Gastroesophageal sphincter (tissue), 4 donors: ENCODE results near the gene MOK. TPM values are rescaled to one million over a fixed set of nuclear protein-coding genes. Genes with fewer than 3 reads are reported as not detected.

Experiments used
- ATAC-seq: fragments of 150-250 bp; one replicate; pipeline ENCODE4 v1.9.1; 2016; ENCODE audit warnings: mild to moderate bottlenecking, moderate library complexity
- H3K27ac ChIP-seq, 4 donors: fragments of 200-600 bp; sonication (generic) in 3 of 4; 1 replicate in 3 of 4; 2 replicates in 1 of 4; pipeline ENCODE4 v1.5.1; 2016 to 2019
- H3K27me3 ChIP-seq: fragments of 200-600 bp; sonication (generic); one replicate; pipeline ENCODE4 v1.5.1; 2019
- H3K36me3 ChIP-seq, 2 donors: fragments of 200-600 bp; sonication (generic); one replicate each; pipeline ENCODE4 v1.5.1; 2019; ENCODE audit warnings: control low read depth in 1 of 2
- H3K4me1 ChIP-seq, 3 donors: fragments of 200-600 bp; sonication (generic); 1 replicate in 2 of 3; 2 replicates in 1 of 3; pipeline ENCODE4 v1.5.1; 2016 to 2019; ENCODE audit warnings: control low read depth in 2 of 3
- H3K4me3 ChIP-seq, 2 donors: fragments of 200-600 bp; sonication (generic); one replicate each; pipeline ENCODE4 v1.5.1; 2019; ENCODE audit warnings: mild to moderate bottlenecking in 1 of 2, moderate library complexity in 1 of 2
- H3K9me3 ChIP-seq, 3 donors: fragments of 200-600 bp; sonication (generic); one replicate each; pipeline ENCODE4 v1.5.1; 2017 to 2019; ENCODE audit warnings: control low read depth in 2 of 3
- CTCF ChIP-seq, 4 experiments: fragments of 200-600 bp in 2 of 4; fragments of 450-650 bp in 2 of 4; sonication (generic) in 1 of 4; IDR thresholded peaks; one replicate each; pipeline ENCODE4 v1.5.1; 2017 to 2019; ENCODE audit warnings: antibody characterized with exemption in 4 of 4, mild to moderate bottlenecking in 2 of 4, moderate library complexity in 2 of 4
- EP300 ChIP-seq: sonication (generic); formaldehyde crosslinking; IDR thresholded peaks from one replicate; pipeline ENCODE4 v1.6.1; 2017; ENCODE audit warnings: antibody characterized with exemption, mild to moderate bottlenecking
- POLR2A ChIP-seq, 2 donors: fragments of 450-650 bp; IDR thresholded peaks; one replicate each; pipeline ENCODE4 v1.6.1; 2017; ENCODE audit warnings: antibody characterized with exemption in 2 of 2, mild to moderate bottlenecking in 2 of 2, moderate library complexity in 1 of 2
- POLR2AphosphoS5 ChIP-seq: sonication (generic); formaldehyde crosslinking; IDR thresholded peaks from one replicate; pipeline ENCODE4 v1.6.1; 2017; ENCODE audit warnings: antibody characterized with exemption
- WGBS, 2 donors: methylation state at CpG; one replicate each; pipeline ENCODE4 v1.1.5; 2018; ENCODE audit warnings: low coverage in 1 of 2; 5-methylcytosine and 5-hydroxymethylcytosine counted together
- total RNA-seq, 4 donors: library from RNA; depleted of rRNA; stranded (reverse); fragments of >200 nt; gene quantifications; one replicate each; pipeline ENCODE4 v1.1.0, GENCODE V29; 2016

The MOK gene
- total RNA-seq, 4 donors from 2014 or later = 10.6 to 15.4 (median 10.7) TPM

GRCh38 chr14:102181187-102181586 is 123.8 kb downstream of the MOK start:
- Histone ChIP-seq H3K36me3 (no peaks in the 10 kb centered on the region), H3K4me3 (no peak overlapping the region), H3K27me3 (no peaks in the 10 kb centered on the region), H3K4me1 (peaks cover 3 to 54% (median 12%) of the 10 kb centered on the region in 3 donors), H3K9me3 (no peaks in the 10 kb centered on the region), H3K27ac (no peak overlapping the region)
- WGBS, 2 donors = 70 to 92% methylated on average over 1 of the region's 1 CpG
- ATAC-seq = no peak
- no peak for TF ChIP-seq POLR2A (IDR thresholded peaks at IDR 0.05)

- no peaks in the 10 kb centered on the region for H3K27me3 ChIP-seq
- peaks cover 3 to 52% (median 10%) of the 10 kb centered on the region in 3 donors for H3K4me1 ChIP-seq
- H3K36me3 ChIP-seq = no peaks in the 10 kb centered on the region
- H3K9me3 ChIP-seq = no peaks in the 10 kb centered on the region
- ATAC-seq = no peak
- no peak overlapping the region for H3K27ac ChIP-seq
- no peak overlapping the region for H3K4me3 ChIP-seq
- TF ChIP-seq CTCF (IDR thresholded peaks at IDR 0.05) (no peak), POLR2A (IDR thresholded peaks at IDR 0.05) (no peak), EP300 (no peak), POLR2AphosphoS5 (no peak)
- 72 to 76% methylated on average over 6 to 7 of the region's 7 CpGs for WGBS, 2 donors
Measured at GRCh38 chr14:102180248-102180998, 124.5 kb downstream of the MOK start.

Other genes with a start within 250 kb of the MOK start
- gene HSP90AA1, start 218.1 kb downstream of the MOK start, total RNA-seq = 100 to 1,000 TPM; 421 to 585 (median 537) TPM
- 10 to 100 TPM; 24.6 to 33.0 (median 28.9) TPM for gene WDR20, start 165.3 kb downstream of the MOK start, total RNA-seq
- gene ZNF839, start 14.6 kb upstream of the MOK start, total RNA-seq = 10 to 100 TPM in 1 of 4 donors, 1 to 10 TPM in 3; 6.5 to 10.1 (median 8.4) TPM
- 10 to 100 TPM; 26.3 to 52.1 (median 29.3) TPM for gene CINP, start 57.7 kb upstream of the MOK start, total RNA-seq
- gene TECPR2, start 57.8 kb upstream of the MOK start, total RNA-seq = 10 to 100 TPM; 26.0 to 57.2 (median 30.5) TPM
- gene ANKRD9, start 204.6 kb upstream of the MOK start, total RNA-seq = 10 to 100 TPM; 19.4 to 44.2 (median 31.3) TPM